ENCODE measurements around the gene ITGB1.
"Not testable (repeated sequence)": the region's sequence is repeated elsewhere in the genome, so short reads cannot be mapped to it uniquely, and the experiment has no call there.

ITGB1 gene

DNA sequence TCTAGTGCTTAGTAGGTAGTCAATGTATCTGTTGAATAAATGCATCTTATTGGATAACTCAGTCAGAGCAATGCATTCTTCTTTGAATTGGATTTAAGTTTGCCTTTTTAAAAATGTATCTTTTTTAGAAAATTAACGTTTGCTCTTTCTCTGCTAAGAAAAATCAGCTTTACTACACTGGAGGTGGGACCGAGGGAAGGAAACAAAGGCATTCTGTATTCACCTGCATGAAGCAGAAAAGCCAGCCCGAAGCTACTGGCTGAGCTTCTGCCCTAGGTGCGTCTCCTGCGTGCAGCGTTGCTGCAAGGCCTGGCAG is 22.2 kb upstream of the ITGB1 start:
- no peak for DNase-seq

DNA sequence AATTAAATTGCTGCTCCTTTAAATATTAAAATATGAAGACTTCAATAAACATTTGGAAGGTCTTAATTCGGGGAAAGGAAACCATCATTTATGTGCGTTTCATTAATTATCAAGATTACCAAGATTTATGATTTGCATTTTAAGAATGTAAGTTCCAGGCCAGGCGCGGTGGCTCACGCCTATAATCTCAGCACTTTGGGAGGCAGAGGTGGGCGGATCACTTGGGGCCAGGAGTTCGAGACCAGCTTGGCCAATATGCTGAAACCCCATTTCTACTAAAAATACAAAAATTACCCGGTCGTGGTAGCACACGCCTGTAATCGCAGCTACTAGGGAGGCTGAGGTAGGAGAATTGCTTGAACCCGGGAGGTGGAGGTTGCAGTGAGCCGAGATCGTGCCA is 21.7 kb upstream of the ITGB1 start:
- DNase-seq = not testable (repeated sequence)

DNA sequence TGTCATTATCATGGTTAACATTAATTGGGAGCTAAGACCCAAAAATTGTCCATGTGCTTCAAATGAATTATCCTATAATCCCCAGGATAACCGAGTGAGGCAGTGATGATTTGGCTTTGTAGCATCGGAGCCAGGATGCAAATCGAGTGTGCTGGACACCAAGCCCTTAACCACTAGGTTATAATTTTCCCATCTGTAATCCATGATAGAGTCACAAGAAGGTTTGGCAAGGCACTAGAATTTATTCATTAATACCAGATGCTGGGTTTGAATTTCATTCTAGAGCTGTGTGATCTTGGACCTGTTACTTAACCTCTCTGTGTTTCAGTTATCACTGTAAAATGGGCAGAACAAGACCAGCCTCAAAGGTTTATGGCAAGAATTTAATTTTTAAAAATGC is 21.0 kb upstream of the ITGB1 start:
- DNase-seq = no peak

GRCh38 chr10:32977846-32978809 is 20.1 kb upstream of the ITGB1 start:
- DNase-seq = not testable (repeated sequence)

DNA sequence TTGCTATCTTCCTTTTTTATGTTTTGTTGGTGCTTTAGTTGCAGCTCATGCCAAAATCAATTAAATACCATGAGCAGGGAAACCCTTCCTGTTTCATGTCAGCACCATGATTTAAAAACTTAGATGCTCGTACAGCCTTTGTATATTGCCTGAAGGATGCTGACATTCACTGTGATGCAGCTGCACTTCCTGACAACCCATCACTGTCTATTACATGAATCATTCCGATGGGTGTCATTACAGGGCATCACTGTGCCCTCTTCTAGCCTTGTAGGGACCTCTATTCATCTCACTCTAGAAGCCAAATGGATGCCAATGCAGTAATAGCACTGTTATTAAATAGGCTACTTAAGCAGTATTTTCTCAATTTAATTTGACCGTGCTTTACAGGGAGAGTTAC is 18.3 kb upstream of the ITGB1 start:
- DNase-seq = no peak

- DNase-seq = no peak
Observed at GRCh38 chr10:32972929-32973328, 14.9 kb upstream of the ITGB1 start.

- no peak for DNase-seq
Observed at GRCh38 chr10:32972460-32972859, 14.4 kb upstream of the ITGB1 start.

- no peak for DNase-seq
Observed at GRCh38 chr10:32971536-32972091, 13.6 kb upstream of the ITGB1 start.

DNA sequence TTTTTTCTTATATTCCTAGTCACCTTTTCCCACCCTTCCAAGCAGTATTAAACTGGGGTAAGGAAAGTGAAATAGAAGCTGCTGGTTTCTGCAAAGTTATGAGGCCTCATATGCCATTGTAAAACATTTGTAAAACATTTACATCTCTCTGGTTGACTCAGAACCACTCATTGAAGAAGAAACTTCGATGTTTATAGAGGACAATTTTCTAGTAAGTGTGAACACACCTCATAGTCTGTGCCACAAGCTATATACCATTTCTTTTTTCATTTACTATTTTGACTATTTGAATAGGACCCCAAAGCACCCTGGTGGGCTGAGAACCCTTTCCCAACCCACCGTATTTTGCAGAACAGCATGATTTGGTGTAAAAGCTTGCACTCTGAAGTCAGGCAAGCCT is 12.9 kb upstream of the ITGB1 start:
- DNase-seq = no peak

DNA sequence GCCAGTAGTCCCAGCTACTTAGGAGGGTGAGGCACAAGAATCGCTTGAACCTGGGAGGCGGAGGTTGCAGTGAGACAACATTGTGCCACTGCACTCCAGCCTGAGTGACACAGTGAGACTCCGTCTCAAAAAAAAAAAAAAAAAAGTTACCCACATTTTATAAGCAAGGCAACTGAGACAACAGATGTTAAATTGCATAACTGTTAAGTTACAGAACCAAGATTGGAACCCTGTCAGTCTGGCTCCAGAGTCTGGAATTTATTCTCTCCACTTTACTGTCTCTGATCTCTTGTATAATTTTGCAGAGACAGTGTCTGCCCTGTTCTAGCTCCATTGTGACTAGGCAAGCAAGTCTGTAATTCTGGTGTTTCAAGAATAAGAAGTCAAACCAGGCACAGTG is 6.2 kb upstream of the ITGB1 start:
- no peak for DNase-seq

DNA sequence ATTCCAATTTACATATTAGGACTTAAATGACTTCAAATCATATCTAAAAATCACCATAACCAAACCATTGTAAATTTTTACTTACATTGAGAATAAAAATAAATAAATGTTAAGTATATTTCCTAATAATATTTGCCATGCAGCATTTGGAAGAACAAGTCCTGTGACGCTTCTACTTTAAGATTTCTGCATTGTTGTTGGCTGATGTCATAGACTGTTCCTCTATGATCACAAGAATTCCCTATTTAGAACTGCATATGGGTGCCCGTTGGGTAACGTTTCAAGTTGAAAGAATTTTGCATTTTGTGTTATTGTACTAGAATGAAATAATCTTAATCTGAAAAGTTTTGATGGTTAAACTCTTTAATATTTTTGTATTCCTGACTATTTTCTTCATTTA is 5.1 kb upstream of the ITGB1 start:
- no peak for DNase-seq

DNA sequence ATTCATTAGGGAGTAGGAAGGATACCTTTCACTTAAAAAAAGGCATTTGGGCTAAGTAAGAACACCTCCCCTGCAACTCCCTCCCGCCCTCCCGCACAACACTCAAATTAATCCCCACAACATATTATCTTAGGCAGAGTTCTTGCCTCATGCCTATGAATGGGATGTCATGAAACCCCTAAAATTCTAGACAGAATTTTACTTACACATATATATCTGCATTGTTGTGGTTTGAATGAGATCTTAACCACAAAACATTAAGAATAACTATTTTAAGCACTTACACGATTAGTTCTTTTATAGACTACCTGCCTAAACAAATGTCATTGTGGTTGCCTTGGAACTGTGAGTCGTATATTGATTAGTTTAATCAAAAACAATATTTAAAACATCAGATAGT is 4.5 kb upstream of the ITGB1 start:
- DNase-seq = no peak

DNA sequence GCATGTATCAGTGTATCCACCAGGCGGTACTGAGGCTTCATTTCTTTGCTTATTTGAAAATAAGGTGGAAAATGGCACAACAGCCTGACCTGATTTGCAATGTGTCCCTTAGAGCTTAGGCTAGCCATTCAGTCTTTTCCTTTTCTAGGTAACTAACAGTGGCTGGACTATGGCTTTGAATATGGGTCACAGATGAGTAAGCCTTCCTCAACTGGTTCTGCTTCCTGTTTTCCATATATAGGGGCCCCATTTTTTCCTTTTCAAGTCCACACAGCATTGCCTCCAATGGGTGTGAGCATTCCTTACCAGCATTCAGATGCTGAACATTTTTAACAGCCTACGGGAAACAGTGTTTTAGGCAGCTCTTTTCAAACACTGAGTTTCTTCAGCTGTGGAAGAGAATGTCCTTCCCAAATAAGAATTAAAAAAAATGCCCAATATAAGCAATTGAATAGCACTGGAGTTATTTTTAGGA is 3.9 kb upstream of the ITGB1 start:
- DNase-seq = no peak

- no peak for DNase-seq
Observed at GRCh38 chr10:32961343-32961894, 3.4 kb upstream of the ITGB1 start.

GRCh38 chr10:32960022-32960421 is 2.0 kb upstream of the ITGB1 start:
- DNase-seq = no peak

DNA sequence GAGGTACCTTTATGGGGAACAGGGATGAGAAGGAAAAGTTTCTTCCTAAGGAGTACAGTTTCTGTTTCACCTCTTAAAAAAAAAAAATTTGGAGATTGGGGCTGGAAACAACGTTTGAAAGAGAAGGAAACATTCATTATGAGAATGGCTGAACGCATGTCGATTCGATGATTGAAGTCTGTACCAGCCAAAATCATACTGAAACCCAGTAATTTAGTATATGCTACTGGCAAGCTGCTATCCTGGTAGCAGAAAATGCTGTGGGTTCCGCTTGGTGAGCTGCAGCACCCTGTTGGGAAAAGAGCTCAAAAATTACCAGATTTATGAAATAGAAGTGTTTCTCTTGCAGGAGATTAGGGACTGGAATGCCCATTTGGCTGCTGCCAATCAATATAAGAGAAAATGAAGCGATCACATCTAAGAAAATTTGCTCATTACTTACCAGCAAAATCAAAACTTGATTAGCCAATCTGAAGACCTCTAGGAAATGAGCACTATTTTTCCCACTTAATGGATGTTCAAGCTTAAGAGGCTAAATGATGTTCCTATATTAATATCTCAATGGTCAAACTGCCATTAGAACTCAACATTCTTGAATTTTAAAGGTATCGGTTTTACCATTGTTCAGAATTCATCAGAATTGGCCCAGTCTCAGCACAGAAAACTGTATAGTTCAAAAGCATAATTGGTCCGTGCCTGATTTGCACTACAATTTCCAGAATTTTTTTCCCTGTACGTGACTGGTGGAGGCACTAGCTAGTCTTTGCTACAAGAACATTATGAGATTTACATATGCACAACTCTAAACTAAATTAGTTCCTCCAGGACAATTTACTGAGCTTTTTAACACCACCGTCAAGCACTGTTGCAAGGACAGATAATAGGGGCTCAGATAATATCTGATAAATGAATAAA is 1.2 kb upstream of the ITGB1 start:
- DNase-seq = no peak

GRCh38 chr10:32957341-32958084 is 517 bp downstream of the ITGB1 start:
- DNase-seq = no peak

GRCh38 chr10:32956365-32957197 is 1.4 kb downstream of the ITGB1 start:
- no peak for DNase-seq

GRCh38 chr10:32955790-32956189 is 2.2 kb downstream of the ITGB1 start:
- no peak for DNase-seq

- no peak for DNase-seq
Observed at GRCh38 chr10:32955299-32955772, 2.7 kb downstream of the ITGB1 start.
